Activated CD8-positive, alpha-beta T cell treated with anti-CD3 and anti-CD28 coated beads for 36 hours (primary cell): ENCODE data around the gene LRRC4C. TPM values are rescaled to one million over a fixed set of nuclear protein-coding genes. Genes with fewer than 3 reads are reported as not detected.

Experiments used
- ATAC-seq: fragments of 200-7000 bp; cut with Tn5 transposase; one replicate; pipeline ENCODE4 v1.10.0; 2021; ENCODE audit warnings: mild to moderate bottlenecking, moderate library complexity
- CTCF ChIA-PET: fragments of 350-600 bp; sonication (Branson Sonifier 250); formaldehyde crosslinking; loops from one replicate; lab custom pipeline; 2021; ENCODE audit warnings: antibody characterized with exemption; lab: Charles Lee
- POLR2A ChIA-PET: fragments of 350-600 bp; sonication (Branson Sonifier 250); formaldehyde crosslinking; loops from one replicate; lab custom pipeline; 2021; ENCODE audit warnings: antibody characterized with exemption; lab: Charles Lee
- DNase-seq: peaks from one replicate; pipeline ENCODE4 v3.0.0-alpha.2; 2020
- H3K27ac Mint-ChIP-seq: one replicate; pipeline ENCODE4 v1.8.0; 2021; ENCODE audit warnings: mild to moderate bottlenecking, mixed read lengths
- H3K27me3 Mint-ChIP-seq: one replicate; pipeline ENCODE4 v1.8.0; 2021; ENCODE audit warnings: mixed read lengths
- H3K36me3 Mint-ChIP-seq: one replicate; pipeline ENCODE4 v1.8.0; 2021; ENCODE audit warnings: low read depth, mixed read lengths
- H3K4me1 Mint-ChIP-seq: one replicate; pipeline ENCODE4 v1.8.0; 2021; ENCODE audit warnings: low read depth, mixed read lengths
- H3K4me3 Mint-ChIP-seq: one replicate; pipeline ENCODE4 v1.8.0; 2021; ENCODE audit warnings: mild to moderate bottlenecking, moderate library complexity, mixed read lengths
- H3K9me3 Mint-ChIP-seq: one replicate; pipeline ENCODE4 v1.8.0; 2021; ENCODE audit warnings: mixed read lengths
- CTCF ChIP-seq: fragments of 200-600 bp; IDR thresholded peaks from one replicate; pipeline ENCODE4 v1.8.0; 2022; ENCODE audit warnings: antibody characterized with exemption, mild to moderate bottlenecking
- intact Hi-C: fragments of 100-400 bp; cut with micrococcal nuclease; formaldehyde crosslinking; loops from one replicate; pipeline ENCODE4 v1.10.0; 2022
- total RNA-seq, 2 experiments: library from RNA; stranded (reverse); gene quantifications; one replicate each; pipeline ENCODE4 v1.2.3, GENCODE V29; 2021

The LRRC4C gene
- total RNA-seq, 2 experiments from 2014 or later: not detected

GRCh38 chr11:40688369-40688768 is 771.1 kb downstream of the LRRC4C start:
- no peak overlapping the region for H3K27ac Mint-ChIP-seq
- no peaks in the 10 kb centered on the region for H3K36me3 Mint-ChIP-seq
- CTCF ChIA-PET: no interaction called here

GRCh38 chr11:40686765-40687164 is 772.7 kb downstream of the LRRC4C start:
- Mint-ChIP-seq H3K36me3 (no peaks in the 10 kb centered on the region), H3K4me1 (no peaks in the 10 kb centered on the region), H3K27ac (no peak overlapping the region), H3K27me3 (no peaks in the 10 kb centered on the region), H3K9me3 (peaks cover 14% of the 10 kb centered on the region), H3K4me3 (no peak overlapping the region)
- CTCF ChIA-PET: no interaction called here
- DNase-seq (no peak), ATAC-seq (no peak)
- POLR2A ChIA-PET: interaction anchor here (0.6 kb wide), 1 partner anchor 26 kb away, joined by 3 read pairs; no protein-coding TSS in a partner anchor
- intact Hi-C loops: no loop called here
- TF ChIP-seq CTCF: no peak

More at GRCh38 chr11:40688369-40688768, 771.1 kb downstream of the LRRC4C start:
- intact Hi-C loops: no loop called here
- H3K4me1 Mint-ChIP-seq: no peaks in the 10 kb centered on the region
- H3K27me3 Mint-ChIP-seq: no peaks in the 10 kb centered on the region
- ATAC-seq (no peak), DNase-seq (no peak)
- peaks cover 13% of the 10 kb centered on the region for H3K9me3 Mint-ChIP-seq
- POLR2A ChIA-PET: no interaction called here
- no peak for TF ChIP-seq CTCF
- no peak overlapping the region for H3K4me3 Mint-ChIP-seq

GRCh38 chr11:40683010-40683409 is 776.4 kb downstream of the LRRC4C start:
- Mint-ChIP-seq H3K9me3 (peaks cover 24% of the 10 kb centered on the region), H3K27ac (no peak overlapping the region), H3K36me3 (no peaks in the 10 kb centered on the region), H3K4me1 (no peaks in the 10 kb centered on the region), H3K4me3 (no peak overlapping the region), H3K27me3 (no peaks in the 10 kb centered on the region)
- POLR2A ChIA-PET: no interaction called here
- ATAC-seq: no peak
- intact Hi-C loops: no loop called here
- CTCF ChIA-PET: no interaction called here
- DNase-seq: no peak
- TF ChIP-seq CTCF: no peak

- CTCF ChIA-PET: no interaction called here
- no peak for TF ChIP-seq CTCF
- Mint-ChIP-seq H3K27me3 (no peaks in the 10 kb centered on the region), H3K4me1 (no peaks in the 10 kb centered on the region), H3K4me3 (no peak overlapping the region), H3K9me3 (peaks cover 24% of the 10 kb centered on the region), H3K27ac (no peak overlapping the region), H3K36me3 (no peaks in the 10 kb centered on the region)
- DNase-seq: no peak
- ATAC-seq: no peak
- POLR2A ChIA-PET: no interaction called here
- intact Hi-C loops: no loop called here
Measured at GRCh38 chr11:40679276-40679675, 780.2 kb downstream of the LRRC4C start.

GRCh38 chr11:40647295-40647694 is 812.2 kb downstream of the LRRC4C start:
- intact Hi-C loops: no loop called here
- no peak overlapping the region for H3K27ac Mint-ChIP-seq
- peaks cover 39% of the 10 kb centered on the region for H3K9me3 Mint-ChIP-seq
- no peak for TF ChIP-seq CTCF
- no peaks in the 10 kb centered on the region for H3K4me1 Mint-ChIP-seq
- POLR2A ChIA-PET: no interaction called here
- no peaks in the 10 kb centered on the region for H3K27me3 Mint-ChIP-seq
- ATAC-seq (no peak), DNase-seq (no peak)
- no peak overlapping the region for H3K4me3 Mint-ChIP-seq
- no peaks in the 10 kb centered on the region for H3K36me3 Mint-ChIP-seq
- CTCF ChIA-PET: no interaction called here
